ENCODE measurements around the gene MLNR.

MLNR gene

DNA sequence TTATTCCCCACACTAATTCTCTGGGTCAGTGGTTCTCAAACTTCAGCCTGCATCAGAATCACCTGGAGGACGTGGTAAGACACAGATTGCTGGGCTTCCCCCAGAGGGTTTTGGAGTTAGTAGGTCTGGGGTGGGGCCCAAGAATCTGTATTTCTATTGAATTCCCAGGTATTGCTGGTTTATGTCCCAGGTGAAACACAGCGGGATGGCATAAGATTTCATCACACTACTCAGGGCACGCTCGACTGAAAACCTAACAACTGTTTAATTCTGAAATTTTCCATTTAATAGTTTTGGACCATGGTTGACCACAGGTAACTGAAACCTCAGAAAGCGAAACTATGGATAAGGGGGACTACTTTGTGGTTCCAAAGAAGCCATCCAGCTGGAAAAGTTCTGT is 6.5 kb downstream of the MLNR start:
- DNase-seq (ENCODE audit: low read depth) = no peak

DNA sequence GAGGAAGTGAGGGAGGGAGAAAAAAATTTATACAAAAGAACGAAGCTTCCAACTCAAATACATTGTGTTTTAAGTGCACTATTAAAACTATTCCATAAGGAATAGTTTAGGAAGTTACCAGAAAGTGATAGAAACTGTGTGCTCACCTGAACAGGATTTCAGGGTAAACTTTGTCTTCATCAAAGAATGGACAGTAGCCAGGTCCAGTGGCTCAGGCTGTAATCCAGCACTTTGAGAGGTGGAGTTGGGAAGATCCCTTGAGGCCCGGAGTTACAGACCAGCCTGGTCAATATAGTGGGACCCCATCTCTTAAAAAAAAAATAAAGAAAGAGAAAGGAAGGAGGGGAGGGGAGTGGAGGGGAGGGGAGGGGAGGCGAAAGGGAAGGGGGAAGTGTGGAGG is 14.6 kb downstream of the MLNR start:
- no peak for DNase-seq (ENCODE audit: low read depth)

DNA sequence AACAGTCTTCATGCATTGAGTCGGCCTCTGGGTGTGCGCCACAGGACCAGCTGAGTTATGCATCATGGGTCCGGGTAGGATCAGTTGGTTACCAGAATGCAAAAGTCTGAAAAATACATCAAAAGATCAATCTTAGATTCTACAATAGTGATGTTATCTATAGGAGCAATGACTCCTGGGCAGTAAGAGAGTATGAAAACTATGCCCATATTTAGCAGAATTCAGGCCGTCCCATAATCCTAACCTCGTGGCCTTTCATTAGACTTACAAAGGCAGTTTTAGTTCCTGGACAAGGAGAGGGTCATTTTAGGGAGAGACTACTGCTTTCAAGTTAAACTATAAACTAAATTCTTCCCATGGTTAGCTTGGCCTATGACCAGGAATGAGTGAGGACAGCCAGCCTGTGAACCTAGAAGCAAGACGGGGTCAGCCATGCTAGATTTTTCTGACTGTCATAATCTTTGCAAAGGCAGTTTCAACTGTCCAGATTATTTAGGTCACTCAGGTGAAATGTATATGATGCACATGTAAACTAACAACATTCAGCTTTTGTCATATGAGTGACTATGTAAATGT is 15.8 kb downstream of the MLNR start:
- DNase-seq (ENCODE audit: low read depth) = no peak

DNA sequence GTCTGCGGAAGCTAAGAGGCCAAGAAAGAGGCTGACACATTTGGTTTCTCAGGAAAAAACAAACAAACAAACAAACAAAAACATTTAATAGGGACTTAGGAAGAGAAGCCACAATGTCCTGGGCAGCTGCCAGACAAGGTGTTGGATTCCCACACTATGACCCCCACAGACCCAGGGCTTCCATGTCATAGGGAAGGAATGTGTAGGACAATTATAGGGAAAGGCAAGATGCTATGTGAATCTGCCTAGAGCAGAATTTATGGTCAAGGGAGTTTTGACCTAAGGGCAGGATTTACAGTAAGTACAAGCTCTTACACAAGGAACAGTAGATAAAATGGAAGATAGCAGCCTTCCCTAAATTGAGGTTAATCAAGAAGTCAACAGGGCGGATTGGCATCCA is 18.5 kb downstream of the MLNR start:
- DNase-seq (ENCODE audit: low read depth) = no peak

DNA sequence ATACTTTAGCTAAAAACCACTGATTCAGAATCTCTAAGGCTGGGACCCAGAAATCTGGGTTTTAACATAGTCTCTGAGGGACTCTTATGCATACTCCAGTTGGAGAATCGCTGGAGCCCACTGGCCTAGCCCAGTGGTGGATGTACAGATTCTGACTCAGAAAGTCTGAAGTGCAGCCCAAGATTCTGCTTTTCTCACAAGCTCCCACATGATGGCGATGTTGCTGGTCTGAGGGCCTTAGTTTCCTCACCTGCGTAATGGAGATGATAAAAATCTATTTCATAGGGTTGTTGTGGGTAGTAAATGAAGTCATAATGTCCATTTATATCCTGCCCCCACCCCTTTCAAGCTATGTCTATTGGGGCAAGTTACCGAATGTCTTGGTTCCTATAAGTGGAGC is 19.9 kb downstream of the MLNR start:
- peak; percentile 60 for DNase-seq (ENCODE audit: low read depth)

DNA sequence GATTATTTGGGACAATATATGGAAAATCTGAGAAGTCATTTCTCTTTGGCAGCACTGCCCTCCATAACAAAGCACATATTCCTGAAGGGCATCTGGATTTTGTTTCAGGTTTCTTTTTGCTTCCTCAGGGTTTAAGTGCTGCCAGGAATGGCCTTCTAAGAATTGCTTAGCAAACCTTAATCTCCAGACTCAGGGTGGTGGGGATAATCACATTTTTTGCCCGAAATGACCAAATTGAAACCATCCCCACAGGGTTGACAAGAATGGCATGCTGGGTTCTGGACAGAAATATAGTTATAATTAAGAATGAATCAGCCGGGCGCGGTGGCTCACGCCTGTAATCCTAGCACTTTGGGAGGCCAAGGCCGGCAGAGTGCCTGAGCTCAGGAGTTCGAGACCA is 21.2 kb downstream of the MLNR start:
- no peak for DNase-seq (ENCODE audit: low read depth)

DNA sequence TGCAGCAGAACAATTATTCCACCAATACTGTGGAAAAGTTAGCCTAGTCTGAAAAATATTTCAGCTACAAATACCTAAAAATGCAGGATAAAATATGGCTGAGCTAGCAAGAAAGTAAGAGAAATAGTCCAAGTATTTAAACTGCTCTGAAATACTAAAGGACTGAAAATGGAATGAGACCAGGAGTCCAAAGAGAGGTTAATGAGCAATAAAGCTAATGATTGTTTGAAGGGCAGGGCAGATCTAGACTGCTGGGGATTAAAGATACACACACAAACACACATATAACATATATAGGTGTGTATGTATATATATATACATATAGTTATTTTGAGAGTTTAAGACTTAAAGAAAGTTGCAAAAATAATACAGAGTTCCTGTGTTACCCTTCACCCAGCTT is 25.0 kb downstream of the MLNR start:
- no peak for DNase-seq (ENCODE audit: low read depth)

DNA sequence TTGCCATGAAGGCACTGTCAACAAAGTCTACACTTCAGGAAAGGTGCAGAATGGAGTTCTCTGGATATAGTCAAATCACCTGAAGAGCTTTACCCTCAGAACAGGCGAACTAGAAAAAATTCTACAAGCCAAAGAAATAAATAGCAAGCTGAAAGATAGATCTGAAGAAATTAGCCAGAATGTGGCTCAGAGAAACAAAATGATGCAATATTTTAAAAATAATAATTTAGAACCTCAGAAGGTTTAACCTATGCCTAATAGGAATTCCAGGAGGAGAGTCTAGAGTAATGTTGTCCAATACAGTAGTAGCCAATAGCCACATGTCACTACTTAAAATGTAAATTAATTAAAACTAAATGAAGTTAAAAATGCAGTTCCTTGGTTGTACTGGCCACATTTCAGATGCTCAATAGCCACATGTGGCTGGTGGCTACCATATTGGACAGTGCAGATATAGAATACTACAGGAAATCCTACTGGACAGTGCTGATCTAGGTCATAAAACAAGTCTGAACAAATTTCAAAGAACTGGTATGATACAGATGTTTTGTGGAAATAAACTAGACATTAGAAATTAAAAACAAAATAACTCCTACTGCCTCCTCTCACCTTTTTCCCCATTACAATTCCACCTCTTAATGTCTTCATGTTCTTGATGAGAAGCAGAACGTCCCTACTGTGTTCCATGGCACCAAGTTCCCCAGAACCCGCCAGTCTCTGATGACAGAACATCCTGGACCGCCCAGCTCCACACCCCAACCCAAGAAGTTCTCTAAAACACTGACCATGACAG is 26.9 kb downstream of the MLNR start:
- peak; percentile 5 for DNase-seq (ENCODE audit: low read depth)

DNA sequence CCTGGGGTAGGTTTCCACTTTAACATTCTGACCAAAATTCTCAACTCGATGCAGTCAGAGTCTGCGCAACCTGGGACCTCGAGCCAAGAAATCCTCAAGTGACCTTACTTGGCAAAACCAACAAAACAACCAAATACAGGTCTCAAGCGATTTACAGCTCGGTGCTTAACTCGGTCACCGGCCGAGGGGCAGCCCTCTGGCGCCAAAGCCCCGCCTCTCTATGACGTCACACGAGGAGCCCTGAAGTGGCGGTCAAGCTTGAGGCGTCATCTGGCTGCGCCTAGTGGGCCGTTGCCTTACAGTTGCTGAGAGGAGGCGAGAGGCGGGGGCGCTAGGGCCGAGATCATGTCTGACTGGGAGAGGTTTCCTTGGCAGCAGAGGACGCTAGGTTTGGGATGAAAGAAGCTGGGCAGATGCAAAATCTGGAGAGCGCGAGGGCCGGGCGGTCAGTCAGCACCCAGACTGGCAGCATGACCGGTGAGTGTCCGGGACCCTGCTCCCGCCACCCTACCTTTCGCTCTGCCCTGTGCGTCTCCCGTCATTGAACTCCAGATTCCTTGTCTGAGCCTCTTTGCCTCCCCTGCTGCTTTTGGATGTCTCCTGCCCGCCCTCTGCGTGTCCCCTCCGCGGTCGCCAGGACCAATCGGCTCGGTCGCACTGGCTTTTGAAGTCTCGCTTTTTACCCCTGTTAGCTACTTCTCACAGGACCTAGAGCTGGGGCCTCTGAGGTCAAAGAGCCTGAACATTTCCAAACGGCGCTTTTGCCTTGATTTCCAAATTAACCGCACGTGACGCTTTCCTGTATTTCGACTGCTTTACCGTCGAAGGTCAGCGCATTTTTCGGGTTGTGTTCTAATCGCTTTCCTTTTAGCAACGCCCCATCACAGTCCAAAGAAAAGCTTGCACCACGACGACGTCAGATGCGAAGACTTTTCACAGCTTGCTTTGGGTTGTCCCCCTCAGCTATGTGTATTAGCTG is 27.8 kb downstream of the MLNR start, which contains the start of gene CDADC1:
CDADC1 (plus strand) TSS at position 283 of the 979 bp plus-strand sequence; CDS start at position 396, 113 bp downstream.
- peak; percentile 97 for DNase-seq (ENCODE audit: low read depth)

DNA sequence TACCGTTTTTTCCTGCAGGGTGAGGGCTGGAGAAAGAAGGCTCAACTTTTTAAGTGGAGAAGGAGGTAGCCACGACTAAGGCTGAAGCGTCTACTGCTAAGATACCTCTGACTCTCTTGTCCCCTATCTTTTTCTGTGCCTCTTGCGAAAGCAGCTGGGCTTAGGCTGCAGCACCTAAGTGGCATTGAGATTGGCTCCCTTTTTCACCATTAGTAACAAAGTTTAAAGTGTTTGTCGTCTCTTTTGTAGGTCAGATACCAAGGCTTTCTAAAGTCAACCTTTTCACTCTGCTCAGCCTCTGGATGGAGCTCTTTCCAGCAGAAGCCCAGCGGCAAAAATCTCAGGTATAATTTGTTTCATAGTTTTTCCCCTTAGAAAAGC is 28.5 kb downstream of the MLNR start:
- peak; percentile 21 for DNase-seq (ENCODE audit: low read depth)

DNA sequence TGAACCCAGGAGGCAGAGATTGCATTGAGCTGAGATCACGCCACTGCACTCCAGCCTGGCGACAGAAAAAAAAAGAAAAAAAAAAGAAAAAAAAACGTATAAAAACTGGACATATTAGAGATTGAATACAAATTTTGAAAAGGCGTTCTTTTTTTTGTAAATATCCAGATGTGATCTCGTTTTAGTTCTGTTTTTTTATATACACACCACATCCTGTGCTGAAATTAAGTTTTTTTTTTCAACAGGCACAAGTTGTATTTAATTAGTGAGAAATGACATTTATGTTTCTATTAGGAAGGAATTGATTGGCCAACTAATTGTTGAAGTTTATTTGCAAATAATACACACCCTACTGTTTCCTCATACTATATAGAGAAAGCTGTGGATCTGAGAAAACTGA is 31.2 kb downstream of the MLNR start:
- DNase-seq (ENCODE audit: low read depth) = no peak

DNA sequence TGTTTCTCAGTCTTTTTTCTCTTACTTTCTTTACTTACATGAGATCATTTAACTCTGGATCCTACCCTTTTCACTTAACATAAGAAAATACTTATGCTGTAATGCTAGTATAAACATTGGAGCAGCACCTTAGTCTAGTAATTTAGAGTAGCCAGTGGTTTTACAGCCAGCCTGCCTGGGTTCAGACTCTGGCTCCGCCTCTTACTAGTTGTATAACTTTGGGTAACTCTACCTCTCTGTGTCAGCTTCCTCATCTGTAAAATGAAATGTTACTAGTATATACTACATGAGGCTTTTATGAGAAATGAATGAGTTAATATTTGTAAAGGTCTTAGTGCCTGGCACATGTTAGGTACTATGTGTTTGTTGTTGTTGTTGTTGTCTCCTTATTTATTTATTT is 33.2 kb downstream of the MLNR start:
- no peak for DNase-seq (ENCODE audit: low read depth)

DNA sequence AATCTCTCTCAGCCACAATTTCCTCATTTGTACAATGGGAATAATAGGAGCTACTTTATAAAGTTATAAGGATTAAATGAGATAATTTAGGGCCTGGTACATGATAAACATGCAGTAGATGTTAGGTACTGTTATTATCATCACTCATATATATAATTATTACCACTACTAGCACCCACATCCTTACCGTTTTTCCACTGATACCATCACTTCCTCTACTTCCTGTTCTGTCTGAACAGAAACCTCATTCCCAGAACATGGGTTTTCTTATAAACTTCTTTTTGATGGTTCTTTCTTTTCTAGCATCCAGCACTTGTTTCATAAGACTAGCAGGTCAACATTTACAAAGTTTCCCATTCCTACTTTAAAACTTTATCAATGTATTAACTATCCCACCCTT is 33.9 kb downstream of the MLNR start:
- DNase-seq (ENCODE audit: low read depth) = no peak

DNA sequence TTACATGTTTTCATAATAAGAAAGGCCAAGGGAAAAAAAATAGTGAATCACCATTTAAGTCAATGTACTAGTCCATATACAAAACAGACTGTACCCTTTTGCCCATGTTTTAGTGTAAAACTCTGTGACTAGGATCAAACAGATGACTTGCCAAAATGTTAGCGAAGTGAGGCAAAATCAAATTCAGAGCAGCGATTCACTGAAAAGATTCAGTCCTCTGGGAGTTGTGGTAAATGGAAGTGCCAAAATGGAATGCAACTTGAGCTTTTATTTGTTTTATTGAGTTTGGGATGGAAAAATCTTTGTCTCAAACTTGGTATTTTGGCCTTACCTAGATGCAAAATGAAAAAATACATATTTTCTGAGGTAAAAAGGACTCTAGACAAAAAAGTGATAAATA is 36.7 kb downstream of the MLNR start:
- DNase-seq (ENCODE audit: low read depth) = no peak

DNA sequence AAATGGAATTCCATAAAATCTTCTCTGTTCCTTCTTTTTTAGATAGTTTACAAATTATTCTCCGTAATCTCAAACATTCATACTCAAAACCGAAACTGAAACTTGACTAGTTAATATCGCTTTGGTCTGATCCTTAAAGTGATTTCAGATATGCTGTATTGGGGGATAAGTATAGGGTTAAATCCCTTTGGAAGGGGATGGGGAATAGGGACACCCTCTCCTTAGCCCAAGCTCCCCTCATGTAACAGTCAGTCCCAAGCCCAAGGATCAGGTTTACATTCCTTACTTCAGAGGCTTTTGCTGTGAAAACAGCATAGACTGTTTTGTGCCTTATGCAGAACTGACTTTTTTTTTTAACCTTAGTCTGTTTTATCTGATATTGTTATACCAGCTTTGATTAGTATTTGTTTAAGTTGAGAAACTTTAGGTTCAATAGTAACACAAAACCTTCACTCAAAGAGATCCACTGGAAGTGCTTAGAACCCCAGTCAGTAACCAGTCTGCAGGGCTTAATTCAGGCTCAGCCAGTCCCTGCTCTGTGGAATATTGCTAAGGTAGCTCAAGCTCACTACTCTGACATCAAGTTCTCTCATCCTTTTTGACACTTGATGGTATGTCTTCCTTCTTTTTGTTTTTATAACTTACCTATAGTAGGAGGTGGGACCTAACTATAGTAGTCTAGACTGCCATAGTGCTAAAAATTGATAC is 38.1 kb downstream of the MLNR start:
- no peak for DNase-seq (ENCODE audit: low read depth)

DNA sequence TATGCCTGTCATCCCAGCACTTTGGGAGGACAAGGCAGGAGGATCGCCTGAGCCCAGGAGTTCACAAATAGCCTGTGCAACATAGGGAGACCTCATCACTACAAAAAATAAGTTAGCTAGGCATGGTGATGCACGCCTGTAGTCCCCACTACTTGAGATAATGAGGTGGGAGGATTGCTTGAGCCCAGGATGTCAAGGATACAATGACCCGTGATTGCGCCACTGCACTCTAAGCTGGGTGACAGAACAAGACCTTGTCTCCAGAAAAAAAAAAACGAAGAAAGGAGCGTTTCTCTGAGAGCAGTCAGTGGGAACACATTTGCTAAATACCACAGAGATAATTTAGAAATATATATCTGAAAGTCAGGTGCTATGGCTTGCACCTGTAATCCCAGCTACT is 39.4 kb downstream of the MLNR start:
- no peak for DNase-seq (ENCODE audit: low read depth)

DNA sequence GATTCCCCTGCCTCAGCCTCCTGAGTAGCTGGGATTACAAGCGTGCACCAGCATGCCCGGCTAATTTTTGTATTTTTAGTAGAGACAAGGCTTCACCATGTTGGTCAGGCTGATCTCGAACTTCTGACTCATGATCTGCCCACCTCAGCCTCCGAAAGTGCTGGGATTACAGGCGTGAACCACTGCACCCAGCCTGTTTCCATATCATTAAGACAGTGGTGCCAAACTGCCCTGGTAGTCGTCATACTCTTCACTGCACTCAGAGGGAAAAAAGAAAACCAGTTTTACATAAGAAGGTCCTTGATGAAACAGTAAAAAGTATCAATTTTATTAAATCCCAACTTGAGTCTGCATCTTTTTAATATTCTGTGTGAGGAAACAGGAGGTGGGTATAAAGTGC is 42.5 kb downstream of the MLNR start:
- no peak for DNase-seq (ENCODE audit: low read depth)

DNA sequence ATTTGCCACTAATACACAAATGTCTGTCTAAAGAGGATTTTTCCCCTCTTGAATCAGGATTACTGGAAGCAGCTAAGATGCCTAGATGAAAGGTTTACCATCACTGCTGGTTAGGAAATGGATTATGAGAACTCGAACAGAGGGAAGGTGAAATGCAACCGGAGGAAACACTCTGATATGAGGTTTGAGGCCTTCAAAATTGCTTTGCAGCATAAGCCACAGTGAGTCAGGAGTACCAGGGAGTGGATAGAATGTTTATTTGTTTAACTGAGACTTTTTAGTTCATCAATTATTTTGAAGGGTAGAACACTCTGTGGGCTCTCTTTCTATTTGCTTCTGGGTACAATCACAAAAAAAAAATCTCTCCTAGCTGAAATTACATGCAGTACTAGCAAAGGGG is 45.7 kb downstream of the MLNR start:
- DNase-seq (ENCODE audit: low read depth) = peak; percentile 83

DNA sequence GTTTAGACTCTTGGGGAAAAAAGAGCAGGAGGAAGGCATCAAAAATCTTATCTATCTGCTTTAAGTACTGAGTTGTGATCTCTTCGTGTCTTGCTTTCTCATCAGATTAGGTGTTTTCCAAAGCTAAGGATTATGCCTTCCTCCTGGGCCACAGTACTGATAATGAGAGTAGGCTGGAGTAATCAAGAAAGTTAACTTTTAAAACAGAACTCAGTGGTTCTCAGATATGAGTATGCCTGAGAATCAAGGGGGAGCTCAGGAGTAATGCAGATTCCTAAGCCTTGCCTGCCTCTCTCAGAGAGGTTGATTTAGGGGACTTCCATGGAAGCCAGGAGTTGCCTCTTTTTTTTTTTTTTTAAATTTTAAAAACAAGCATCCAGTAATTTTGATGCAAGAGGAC is 51.1 kb downstream of the MLNR start:
- DNase-seq (ENCODE audit: low read depth) = no peak

Measured in iris pigment epithelial cell (primary cell).